NB4 (cell line): ENCODE data around the gene SND1.

Source experiments
- POLR2A ChIP-seq: IDR thresholded peaks from 2 replicates; pipeline ENCODE4 v1.6.1; 2011; ENCODE audit warnings: mild to moderate bottlenecking; ENCODE audit not compliant: insufficient read length; ENCODE audit errors: extremely low read depth
- TF ChIP-seq, protein P1 (sequence below): IDR thresholded peaks from one replicate; pipeline ENCODE4 v1.5.1; 2012; ENCODE audit warnings: low read depth, low read length
- TF ChIP-seq, protein P2 (sequence below): IDR thresholded peaks from 2 replicates; pipeline ENCODE4 v1.6.1; 2011; ENCODE audit warnings: low read depth, low read length

DNA sequence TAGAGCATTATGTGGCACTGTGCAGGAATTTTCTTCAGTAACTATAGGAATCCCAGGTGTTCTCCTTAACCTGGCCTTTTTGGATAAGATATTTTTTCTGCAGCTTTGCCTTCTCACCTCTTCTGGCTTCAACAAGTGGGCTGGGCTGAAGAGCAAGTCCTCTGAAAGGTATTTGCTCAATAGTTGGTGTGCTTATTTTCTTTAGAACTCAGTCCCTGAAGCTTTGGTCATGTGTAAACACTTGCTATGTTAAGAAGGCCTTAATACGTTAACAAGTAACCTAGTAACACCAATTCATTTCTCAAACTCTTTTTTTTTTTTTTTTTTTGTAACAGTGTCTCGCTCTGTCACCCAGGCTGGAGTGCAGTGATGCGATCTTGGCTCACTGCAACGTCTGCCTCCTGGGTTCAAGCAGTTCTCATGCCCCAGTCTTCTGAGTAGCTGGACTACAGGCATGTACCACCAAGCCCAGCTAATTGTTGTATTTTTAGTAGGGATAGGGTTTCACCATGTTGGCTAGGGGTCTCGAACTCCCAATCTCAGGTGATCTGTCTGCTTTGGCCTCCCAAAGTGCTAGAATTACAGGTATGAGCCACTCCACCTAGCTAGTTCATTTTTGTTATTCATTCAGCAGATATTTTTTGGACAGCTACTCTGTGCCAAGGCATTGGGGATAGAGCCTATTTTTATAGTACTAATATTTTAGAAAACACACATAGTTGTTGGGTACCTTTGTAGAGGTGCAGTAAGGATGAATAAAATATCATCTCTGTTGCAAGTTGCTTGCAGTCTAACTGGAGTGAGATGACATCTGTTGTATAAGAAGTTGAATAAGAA is 164.6 kb downstream of the SND1 start:
- TF ChIP-seq, protein P1, sequence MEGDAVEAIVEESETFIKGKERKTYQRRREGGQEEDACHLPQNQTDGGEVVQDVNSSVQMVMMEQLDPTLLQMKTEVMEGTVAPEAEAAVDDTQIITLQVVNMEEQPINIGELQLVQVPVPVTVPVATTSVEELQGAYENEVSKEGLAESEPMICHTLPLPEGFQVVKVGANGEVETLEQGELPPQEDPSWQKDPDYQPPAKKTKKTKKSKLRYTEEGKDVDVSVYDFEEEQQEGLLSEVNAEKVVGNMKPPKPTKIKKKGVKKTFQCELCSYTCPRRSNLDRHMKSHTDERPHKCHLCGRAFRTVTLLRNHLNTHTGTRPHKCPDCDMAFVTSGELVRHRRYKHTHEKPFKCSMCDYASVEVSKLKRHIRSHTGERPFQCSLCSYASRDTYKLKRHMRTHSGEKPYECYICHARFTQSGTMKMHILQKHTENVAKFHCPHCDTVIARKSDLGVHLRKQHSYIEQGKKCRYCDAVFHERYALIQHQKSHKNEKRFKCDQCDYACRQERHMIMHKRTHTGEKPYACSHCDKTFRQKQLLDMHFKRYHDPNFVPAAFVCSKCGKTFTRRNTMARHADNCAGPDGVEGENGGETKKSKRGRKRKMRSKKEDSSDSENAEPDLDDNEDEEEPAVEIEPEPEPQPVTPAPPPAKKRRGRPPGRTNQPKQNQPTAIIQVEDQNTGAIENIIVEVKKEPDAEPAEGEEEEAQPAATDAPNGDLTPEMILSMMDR: no peak
- no peak for TF ChIP-seq POLR2A
- TF ChIP-seq, protein P2, sequence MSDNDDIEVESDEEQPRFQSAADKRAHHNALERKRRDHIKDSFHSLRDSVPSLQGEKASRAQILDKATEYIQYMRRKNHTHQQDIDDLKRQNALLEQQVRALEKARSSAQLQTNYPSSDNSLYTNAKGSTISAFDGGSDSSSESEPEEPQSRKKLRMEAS: no peak
